HepG2 (cell line): ENCODE data around the gene MAN1C1. TPM values are rescaled to one million over a fixed set of nuclear protein-coding genes. Genes with fewer than 3 reads are reported as not detected.

Source experiments
- ATAC-seq: fragments of 200-7000 bp; cut with Tn5 transposase; 3 replicates; pipeline ENCODE4 v1.9.1; 2020; ENCODE audit warnings: mild to moderate bottlenecking, moderate library complexity
- BruUV-seq: library from RNA; stranded (reverse); fragments of 400-500 nt; replicated peaks from 2 replicates; lab custom pipeline; 2021; lab: Mats Ljungman, UMichigan
- CTCF ChIA-PET: fragments of 300-600 bp; formaldehyde crosslinking; extraction: SDS; loops from one replicate; lab custom pipeline; 2021; ENCODE audit warnings: low total read pairs, inconsistent platforms, low intra/inter-chr PET ratio; lab: Yijun Ruan, JAX
- POLR2A ChIA-PET: fragments of 350-600 bp; sonication (Branson Sonifier 250); formaldehyde crosslinking; loops from one replicate; lab custom pipeline; 2020; ENCODE audit warnings: antibody characterized with exemption, inconsistent platforms; lab: Yijun Ruan, JAX
- DNase-seq: peaks from one replicate; pipeline ENCODE4 v3.0.0-alpha.2; 2015; ENCODE audit warnings: low spot score
- FAIRE-seq: peaks from 3 replicates; lab custom pipeline; 2011; peaks lifted over from hg19 to GRCh38; lab: Jason Lieb, UNC
- H2AFZ ChIP-seq: one replicate; pipeline ENCODE4 v1.6.1; 2011; ENCODE audit warnings: low read length, inconsistent platforms
- H3K27ac ChIP-seq: fragments of 300-600 bp; 3 replicates; pipeline ENCODE4 v1.8.0; 2011; ENCODE audit warnings: mixed run types, mild to moderate bottlenecking, mixed read lengths, low read length, inconsistent platforms; ENCODE audit not compliant: insufficient read depth; ENCODE audit errors: extremely low read length
- H3K27me3 ChIP-seq, 2 experiments: fragments of 200-600 bp in 1 of 2; 2 replicates in 1 of 2; 3 replicates in 1 of 2; pipeline versions ENCODE4 v1.6.0 to v1.8.0; 2011; ENCODE audit warnings: low read length in 2 of 2, mild to moderate bottlenecking in 2 of 2, moderate library complexity in 2 of 2, inconsistent platforms in 1 of 2; ENCODE audit not compliant: insufficient read depth in 2 of 2, control insufficient read depth in 1 of 2
- H3K36me3 ChIP-seq, 2 experiments: fragments of 200-600 bp in 1 of 2; replicated peaks in 1 of 2; 2 replicates in 1 of 2; 3 replicates in 1 of 2; pipeline versions ENCODE4 v1.5.1 to v1.8.0; 2011; ENCODE audit warnings: low read length in 2 of 2, inconsistent platforms in 1 of 2; ENCODE audit not compliant: insufficient read depth in 2 of 2, control insufficient read depth in 1 of 2
- H3K4me1 ChIP-seq: 2 replicates; pipeline ENCODE4 v1.5.1; 2012; ENCODE audit warnings: low read length, inconsistent platforms; ENCODE audit not compliant: insufficient read depth
- H3K4me2 ChIP-seq: 2 replicates; pipeline ENCODE4 v1.6.0; 2011; ENCODE audit warnings: low read depth, low read length, inconsistent platforms
- H3K4me3 ChIP-seq, 3 experiments: fragments of 200-600 bp in 1 of 3; sonication (generic), shearing (Covaris generic) in 1 of 3; replicated peaks in 1 of 3; 2 replicates each; pipeline ENCODE4 v1.5.1; 2011 to 2016; ENCODE audit warnings: low read length in 3 of 3, inconsistent platforms in 2 of 3, low read depth in 2 of 3, mild to moderate bottlenecking in 2 of 3, control low read depth in 1 of 3, mixed read lengths in 1 of 3; ENCODE audit not compliant: insufficient read depth in 1 of 3
- H3K79me2 ChIP-seq: one replicate; pipeline ENCODE4 v1.6.1; 2011; ENCODE audit warnings: low read length, inconsistent platforms; ENCODE audit not compliant: insufficient read depth
- H3K9ac ChIP-seq: 2 replicates; pipeline ENCODE4 v1.6.0; 2011; ENCODE audit warnings: mild to moderate bottlenecking, low read depth, low read length, inconsistent platforms; ENCODE audit not compliant: insufficient read depth
- H3K9me3 ChIP-seq: 2 replicates; pipeline ENCODE4 v1.5.1; 2012; ENCODE audit warnings: mild to moderate bottlenecking, low read length
- H4K20me1 ChIP-seq: 2 replicates; pipeline ENCODE4 v1.6.0; 2011; ENCODE audit warnings: inconsistent platforms, mild to moderate bottlenecking, low read length, moderate library complexity; ENCODE audit not compliant: insufficient read depth
- HOXA3 ChIP-seq: sonication (generic); formaldehyde crosslinking; IDR thresholded peaks from 2 replicates; pipeline ENCODE4 v1.5.0; 2020; ENCODE audit warnings: missing genetic modification reagents
- STAG1 ChIP-seq: sonication (generic); formaldehyde crosslinking; IDR thresholded peaks from 2 replicates; pipeline ENCODE4 v1.4.0; 2020; ENCODE audit warnings: missing genetic modification reagents
- ZFX ChIP-seq: sonication (generic); formaldehyde crosslinking; IDR thresholded peaks from 2 replicates; pipeline ENCODE4 v1.4.0; 2020; ENCODE audit warnings: mild to moderate bottlenecking, low read depth, missing genetic modification reagents, moderate library complexity
- ZNF329 ChIP-seq: sonication (generic); formaldehyde crosslinking; IDR thresholded peaks from 2 replicates; pipeline ENCODE4 v1.9.0; 2021; ENCODE audit warnings: low read depth, mild to moderate bottlenecking, missing genetic modification reagents
- ZNF557 ChIP-seq: sonication (generic); formaldehyde crosslinking; IDR thresholded peaks from 2 replicates; pipeline ENCODE4 v1.4.0; 2020; ENCODE audit warnings: missing genetic modification reagents
- ZNF788 ChIP-seq: sonication (generic); formaldehyde crosslinking; IDR thresholded peaks from 2 replicates; pipeline ENCODE4 v1.5.0; 2020; ENCODE audit warnings: mild to moderate bottlenecking, missing genetic modification reagents, borderline replicate concordance
- whole genome bisulfite sequencing: methylation state at CpG from one replicate; pipeline ENCODE4 v1.1.6; 2017; ENCODE audit warnings: low lambda C conversion rate; 5-methylcytosine and 5-hydroxymethylcytosine counted together
- in situ Hi-C: cut with HindIII; loops from 2 replicates; pipeline ENCODE4 v1.10.0; 2017; ENCODE audit warnings: low pct_unique_long_range_greater_than_20kb; ENCODE audit not compliant: extremely low pct_ligation_motif_present
- intact Hi-C: fragments of 100-400 bp; cut with micrococcal nuclease; formaldehyde crosslinking; loops from one replicate; pipeline ENCODE4 v1.10.0; 2022; ENCODE audit not compliant: unreplicated experiment
- polyA plus RNA-seq, 8 experiments: library from polyadenylated mRNA; depleted of rRNA in 3 of 8; stranded (reverse) in 7 of 8; unstranded in 1 of 8; fragments of >200 nt; fragmentation: Illumina TruSeq in 4 of 8; extraction: Trizol in 4 of 8; gene quantifications; 2 replicates each; pipeline versions ENCODE4 v1.2.1 to v1.2.3, GENCODE V29; 2011 to 2016; ENCODE audit warnings: low read depth in 4 of 8, missing spikeins in 1 of 8, mixed read lengths in 1 of 8; ENCODE audit not compliant: insufficient read depth in 1 of 8
- total RNA-seq, 5 experiments: library from RNA; depleted of rRNA; stranded (reverse); fragments of >200 nt; fragmentation: Illumina TruSeq; extraction: Trizol; gene quantifications; 2 replicates each; pipeline ENCODE4 v1.2.3, GENCODE V29; 2016; ENCODE audit warnings: low read depth in 1 of 5
- TF ChIP-seq, protein P1 (sequence below): sonication (generic); formaldehyde crosslinking; IDR thresholded peaks from 2 replicates; pipeline ENCODE4 v1.9.0; 2021; ENCODE audit warnings: missing genetic modification reagents, borderline replicate concordance
- TF ChIP-seq, protein P2 (sequence below): sonication (generic); formaldehyde crosslinking; IDR thresholded peaks from 2 replicates; pipeline ENCODE4 v1.5.0; 2020; ENCODE audit warnings: mild to moderate bottlenecking, missing genetic modification reagents, moderate library complexity
- TF ChIP-seq, protein P3 (sequence below): sonication (generic); formaldehyde crosslinking; IDR thresholded peaks from 2 replicates; pipeline ENCODE4 v1.4.0; 2020; ENCODE audit warnings: missing genetic modification reagents

MAN1C1 gene
- total and polyA plus RNA-seq, 2 of the 13 experiments (the other 11 are each of a cell fraction or from before 2014, with no cell fraction given): 0.18 to 0.49 TPM

DNA sequence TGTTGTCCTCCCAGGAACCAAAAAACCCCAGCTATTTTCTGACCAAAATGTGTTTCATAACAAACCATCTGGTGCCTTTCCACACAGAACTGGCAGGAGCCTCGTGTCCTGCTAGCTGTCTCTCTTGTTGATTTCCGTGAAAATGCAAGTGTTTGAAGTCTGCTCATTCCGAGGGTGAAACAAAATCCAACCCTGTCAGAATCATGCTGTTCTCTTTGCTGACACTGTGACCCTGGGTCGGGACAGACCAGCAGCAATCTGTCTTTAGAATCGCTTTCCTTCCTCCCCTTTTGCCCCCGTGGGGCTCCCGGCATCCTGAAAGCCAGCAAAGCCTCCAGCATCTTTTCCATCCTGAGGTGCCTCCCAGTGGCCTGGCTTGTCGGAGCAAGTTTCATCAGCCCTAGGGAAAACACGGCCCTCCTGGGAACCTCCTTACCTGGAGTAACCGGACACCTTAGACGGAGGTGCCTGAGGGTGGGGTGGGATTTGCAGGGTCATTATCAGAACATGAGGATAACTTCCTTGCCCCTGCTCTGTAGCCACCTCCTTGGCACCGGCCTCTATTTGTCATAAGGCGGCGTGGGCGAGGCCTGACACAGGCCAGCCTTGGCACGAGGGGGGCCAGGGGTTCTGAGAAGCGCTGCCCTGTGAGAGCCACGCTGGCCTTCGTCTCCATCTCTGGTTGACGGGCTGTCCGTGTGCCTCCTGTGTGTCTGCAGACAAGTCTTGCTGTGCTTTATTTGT is 48.3 kb upstream of the MAN1C1 start:
- H3K4me1 ChIP-seq: peaks cover 22% of the 10 kb centered on the region
- no peak overlapping the region for H3K4me3 ChIP-seq
- TSS peak; percentile 42 for BruUV-seq
- DNase-seq (no peak), FAIRE-seq (no peak), ATAC-seq (0 out of 3 replicates have a peak, but pooled peaks have one; percentile 5)
- H3K4me2 ChIP-seq: no peak overlapping the region; the same call in 1 of the 2 replicates
- ChIA-PET CTCF (no interaction called here), POLR2A (no interaction called here)
- H3K36me3 ChIP-seq: no peaks in the 10 kb centered on the region; a peak in 1 of 5 replicates
- no peaks in the 10 kb centered on the region for H3K9me3 ChIP-seq
- peaks cover 0 to 3% of the 10 kb centered on the region in 2 experiments; a peak in 1 of 5 replicates for H3K27me3 ChIP-seq
- in situ Hi-C loops: loop anchor here (5.0 kb wide), 1 partner anchor 36 kb away; no protein-coding TSS in a partner anchor
- WGBS: 46% methylated on average over 21 of the region's 21 CpGs
- H3K79me2 ChIP-seq: no peaks in the 10 kb centered on the region
- no peak overlapping the region for H3K27ac ChIP-seq
- TF ChIP-seq ZFX (CRISPR knock-in tag): 0 out of 2 replicates have a peak, but pooled peaks have one; percentile 25
- no peak for TF ChIP-seq ZNF788 (CRISPR knock-in tag)
- TF ChIP-seq, protein P1, sequence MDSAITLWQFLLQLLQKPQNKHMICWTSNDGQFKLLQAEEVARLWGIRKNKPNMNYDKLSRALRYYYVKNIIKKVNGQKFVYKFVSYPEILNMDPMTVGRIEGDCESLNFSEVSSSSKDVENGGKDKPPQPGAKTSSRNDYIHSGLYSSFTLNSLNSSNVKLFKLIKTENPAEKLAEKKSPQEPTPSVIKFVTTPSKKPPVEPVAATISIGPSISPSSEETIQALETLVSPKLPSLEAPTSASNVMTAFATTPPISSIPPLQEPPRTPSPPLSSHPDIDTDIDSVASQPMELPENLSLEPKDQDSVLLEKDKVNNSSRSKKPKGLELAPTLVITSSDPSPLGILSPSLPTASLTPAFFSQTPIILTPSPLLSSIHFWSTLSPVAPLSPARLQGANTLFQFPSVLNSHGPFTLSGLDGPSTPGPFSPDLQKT: no peak
- TF ChIP-seq, protein P2, sequence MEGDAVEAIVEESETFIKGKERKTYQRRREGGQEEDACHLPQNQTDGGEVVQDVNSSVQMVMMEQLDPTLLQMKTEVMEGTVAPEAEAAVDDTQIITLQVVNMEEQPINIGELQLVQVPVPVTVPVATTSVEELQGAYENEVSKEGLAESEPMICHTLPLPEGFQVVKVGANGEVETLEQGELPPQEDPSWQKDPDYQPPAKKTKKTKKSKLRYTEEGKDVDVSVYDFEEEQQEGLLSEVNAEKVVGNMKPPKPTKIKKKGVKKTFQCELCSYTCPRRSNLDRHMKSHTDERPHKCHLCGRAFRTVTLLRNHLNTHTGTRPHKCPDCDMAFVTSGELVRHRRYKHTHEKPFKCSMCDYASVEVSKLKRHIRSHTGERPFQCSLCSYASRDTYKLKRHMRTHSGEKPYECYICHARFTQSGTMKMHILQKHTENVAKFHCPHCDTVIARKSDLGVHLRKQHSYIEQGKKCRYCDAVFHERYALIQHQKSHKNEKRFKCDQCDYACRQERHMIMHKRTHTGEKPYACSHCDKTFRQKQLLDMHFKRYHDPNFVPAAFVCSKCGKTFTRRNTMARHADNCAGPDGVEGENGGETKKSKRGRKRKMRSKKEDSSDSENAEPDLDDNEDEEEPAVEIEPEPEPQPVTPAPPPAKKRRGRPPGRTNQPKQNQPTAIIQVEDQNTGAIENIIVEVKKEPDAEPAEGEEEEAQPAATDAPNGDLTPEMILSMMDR (CRISPR knock-in tag): peak; percentile 33; the same call in 1 of the 2 replicates
- TF ChIP-seq, protein P3, sequence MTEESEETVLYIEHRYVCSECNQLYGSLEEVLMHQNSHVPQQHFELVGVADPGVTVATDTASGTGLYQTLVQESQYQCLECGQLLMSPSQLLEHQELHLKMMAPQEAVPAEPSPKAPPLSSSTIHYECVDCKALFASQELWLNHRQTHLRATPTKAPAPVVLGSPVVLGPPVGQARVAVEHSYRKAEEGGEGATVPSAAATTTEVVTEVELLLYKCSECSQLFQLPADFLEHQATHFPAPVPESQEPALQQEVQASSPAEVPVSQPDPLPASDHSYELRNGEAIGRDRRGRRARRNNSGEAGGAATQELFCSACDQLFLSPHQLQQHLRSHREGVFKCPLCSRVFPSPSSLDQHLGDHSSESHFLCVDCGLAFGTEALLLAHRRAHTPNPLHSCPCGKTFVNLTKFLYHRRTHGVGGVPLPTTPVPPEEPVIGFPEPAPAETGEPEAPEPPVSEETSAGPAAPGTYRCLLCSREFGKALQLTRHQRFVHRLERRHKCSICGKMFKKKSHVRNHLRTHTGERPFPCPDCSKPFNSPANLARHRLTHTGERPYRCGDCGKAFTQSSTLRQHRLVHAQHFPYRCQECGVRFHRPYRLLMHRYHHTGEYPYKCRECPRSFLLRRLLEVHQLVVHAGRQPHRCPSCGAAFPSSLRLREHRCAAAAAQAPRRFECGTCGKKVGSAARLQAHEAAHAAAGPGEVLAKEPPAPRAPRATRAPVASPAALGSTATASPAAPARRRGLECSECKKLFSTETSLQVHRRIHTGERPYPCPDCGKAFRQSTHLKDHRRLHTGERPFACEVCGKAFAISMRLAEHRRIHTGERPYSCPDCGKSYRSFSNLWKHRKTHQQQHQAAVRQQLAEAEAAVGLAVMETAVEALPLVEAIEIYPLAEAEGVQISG: 0 out of 2 replicates have a peak, but pooled peaks have one; percentile 14
- no peak for TF ChIP-seq ZNF557 (CRISPR knock-in tag)
- TF ChIP-seq ZNF329 (CRISPR knock-in tag): no peak
- TF ChIP-seq HOXA3 (CRISPR knock-in tag): 0 out of 2 replicates have a peak, but pooled peaks have one; percentile 14
- 0 out of 2 replicates have a peak, but pooled peaks have one; percentile 16 for TF ChIP-seq STAG1 (CRISPR knock-in tag)
- TF ChIP-seq, all 625 proteins: peak for 5
- Histone ChIP-seq H3K9ac (no peak overlapping the region), H2AFZ (no peak overlapping the region), H4K20me1 (no peaks in the 10 kb centered on the region)
- intact Hi-C loops: no loop called here
